HEK293 (cell line): Measurements from ENCODE around the gene STRN3.

Experiments used
- CTCF ChIA-PET: fragments of 350-600 bp; formaldehyde crosslinking; extraction: SDS; loops from one replicate; lab custom pipeline; 2021; ENCODE audit warnings: antibody characterized with exemption; lab: Yijun Ruan, JAX
- POLR2A ChIA-PET: fragments of 300-600 bp; formaldehyde crosslinking; extraction: SDS; loops from one replicate; lab custom pipeline; 2020; ENCODE audit warnings: antibody characterized with exemption, inconsistent platforms; lab: Yijun Ruan, JAX
- H3K27ac ChIP-seq: fragments of 200-500 bp; sonication (Bioruptor generic); 2 replicates; pipeline ENCODE4 v1.5.1; 2014; ENCODE audit warnings: low read depth, low read length, control low read depth, inconsistent platforms; ENCODE audit errors: extremely low read depth
- H3K36me3 ChIP-seq, 2 experiments: fragments of 200-500 bp in 1 of 2; sonication (Bioruptor generic) in 1 of 2; 1 replicate in 1 of 2; 2 replicates in 1 of 2; pipeline ENCODE4 v1.5.1; 2014 to 2017; ENCODE audit warnings: inconsistent platforms in 2 of 2, low read length in 2 of 2; ENCODE audit not compliant: control insufficient read depth in 2 of 2, insufficient read depth in 1 of 2
- H3K4me1 ChIP-seq: fragments of 200-500 bp; sonication (Bioruptor generic); 2 replicates; pipeline ENCODE4 v1.5.1; 2014; ENCODE audit warnings: mild to moderate bottlenecking, low read length, inconsistent platforms; ENCODE audit not compliant: control insufficient read depth, insufficient read depth
- H3K4me3 ChIP-seq: 2 replicates; pipeline ENCODE4 v1.5.1; 2011; ENCODE audit warnings: low read depth, mild to moderate bottlenecking, control low read depth, low read length, moderate library complexity
- H3K9me3 ChIP-seq: fragments of 200-500 bp; sonication (Bioruptor generic); 2 replicates; pipeline ENCODE4 v1.5.1; 2014; ENCODE audit warnings: low read depth, low read length, inconsistent platforms; ENCODE audit not compliant: control insufficient read depth, insufficient read depth
- GLIS1 ChIP-seq: fragments of 450-650 bp; formaldehyde crosslinking; IDR thresholded peaks from 2 replicates; pipeline ENCODE4 v1.5.1; 2016; ENCODE audit warnings: missing biosample characterization, missing genetic modification characterization
- IKZF3 ChIP-seq: fragments of 450-650 bp; IDR thresholded peaks from 2 replicates; pipeline ENCODE4 v1.5.0; 2018; ENCODE audit warnings: missing biosample characterization, mild to moderate bottlenecking, missing genetic modification characterization, moderate library complexity
- MZF1 ChIP-seq: fragments of 450-650 bp; formaldehyde crosslinking; IDR thresholded peaks from 2 replicates; pipeline ENCODE4 v1.5.1; 2017; ENCODE audit warnings: missing biosample characterization, missing genetic modification characterization, borderline replicate concordance
- SALL2 ChIP-seq: fragments of 450-650 bp; formaldehyde crosslinking; IDR thresholded peaks from 2 replicates; pipeline ENCODE4 v1.5.0; 2017; ENCODE audit warnings: missing biosample characterization, mild to moderate bottlenecking, missing genetic modification characterization, borderline replicate concordance
- SP7 ChIP-seq: fragments of 450-650 bp; formaldehyde crosslinking; IDR thresholded peaks from 2 replicates; pipeline ENCODE4 v1.5.1; 2016; ENCODE audit warnings: missing biosample characterization, missing genetic modification characterization
- WT1 ChIP-seq: fragments of 450-650 bp; formaldehyde crosslinking; IDR thresholded peaks from 2 replicates; pipeline ENCODE4 v1.5.1; 2016; ENCODE audit warnings: missing biosample characterization, missing genetic modification characterization
- ZBTB17 ChIP-seq: fragments of 450-650 bp; formaldehyde crosslinking; IDR thresholded peaks from 2 replicates; pipeline ENCODE4 v1.5.1; 2016; ENCODE audit warnings: missing biosample characterization, missing genetic modification characterization
- ZNF114 ChIP-seq: fragments of 450-650 bp; formaldehyde crosslinking; IDR thresholded peaks from 2 replicates; pipeline ENCODE4 v1.5.0; 2017; ENCODE audit warnings: missing biosample characterization, missing genetic modification characterization
- ZNF18 ChIP-seq: fragments of 450-650 bp; formaldehyde crosslinking; IDR thresholded peaks from 2 replicates; pipeline ENCODE4 v1.5.1; 2016; ENCODE audit warnings: missing biosample characterization, missing genetic modification characterization
- ZNF239 ChIP-seq: fragments of 450-650 bp; formaldehyde crosslinking; IDR thresholded peaks from 2 replicates; pipeline ENCODE4 v1.5.1; 2016; ENCODE audit warnings: missing biosample characterization, missing genetic modification characterization
- ZNF341 ChIP-seq: fragments of 450-650 bp; formaldehyde crosslinking; IDR thresholded peaks from 2 replicates; pipeline ENCODE4; 2016; ENCODE audit warnings: low read depth, missing biosample characterization, missing genetic modification characterization
- ZNF354C ChIP-seq: fragments of 450-650 bp; formaldehyde crosslinking; IDR thresholded peaks from 2 replicates; pipeline ENCODE4 v1.5.1; 2016; ENCODE audit warnings: missing biosample characterization, missing genetic modification characterization, low read depth, borderline replicate concordance
- ZNF404 ChIP-seq: fragments of 450-650 bp; formaldehyde crosslinking; IDR thresholded peaks from 2 replicates; pipeline ENCODE4 v1.5.1; 2017; ENCODE audit warnings: missing biosample characterization, missing genetic modification characterization
- ZNF416 ChIP-seq: fragments of 450-650 bp; formaldehyde crosslinking; IDR thresholded peaks from 2 replicates; pipeline ENCODE4 v1.5.1; 2016; ENCODE audit warnings: missing biosample characterization, missing genetic modification characterization
- ZNF610 ChIP-seq: fragments of 450-650 bp; formaldehyde crosslinking; IDR thresholded peaks from 2 replicates; pipeline ENCODE4 v1.5.1; 2016; ENCODE audit warnings: missing biosample characterization, missing genetic modification characterization, borderline replicate concordance
- ZNF664 ChIP-seq: fragments of 450-650 bp; formaldehyde crosslinking; IDR thresholded peaks from 2 replicates; pipeline ENCODE4 v1.5.1; 2016; ENCODE audit warnings: missing biosample characterization, missing genetic modification characterization
- ZNF692 ChIP-seq: fragments of 450-650 bp; formaldehyde crosslinking; IDR thresholded peaks from 2 replicates; pipeline ENCODE4 v1.5.1; 2016; ENCODE audit warnings: missing biosample characterization, missing genetic modification characterization
- ZNF704 ChIP-seq: fragments of 450-650 bp; formaldehyde crosslinking; IDR thresholded peaks from 2 replicates; pipeline ENCODE4 v1.5.1; 2016; ENCODE audit warnings: missing biosample characterization, missing genetic modification characterization
- ZSCAN16 ChIP-seq: fragments of 450-650 bp; formaldehyde crosslinking; IDR thresholded peaks from 2 replicates; pipeline ENCODE4 v1.5.1; 2016; ENCODE audit warnings: missing biosample characterization, missing genetic modification characterization
- ZSCAN4 ChIP-seq: fragments of 450-650 bp; formaldehyde crosslinking; IDR thresholded peaks from 2 replicates; pipeline ENCODE4 v1.5.1; 2017; ENCODE audit warnings: missing biosample characterization, missing genetic modification characterization
- ZXDB ChIP-seq: fragments of 450-650 bp; formaldehyde crosslinking; IDR thresholded peaks from 2 replicates; pipeline ENCODE4 v1.5.1; 2016; ENCODE audit warnings: missing biosample characterization, missing genetic modification characterization
- TF ChIP-seq, protein P1 (sequence below): fragments of 450-650 bp; formaldehyde crosslinking; IDR thresholded peaks from 2 replicates; pipeline ENCODE4 v1.5.1; 2016; ENCODE audit warnings: missing biosample characterization, missing genetic modification characterization
- TF ChIP-seq, protein P2 (sequence below): fragments of 450-650 bp; formaldehyde crosslinking; IDR thresholded peaks from 2 replicates; pipeline ENCODE4 v1.5.1; 2016; ENCODE audit warnings: missing biosample characterization, missing genetic modification characterization

STRN3 gene

GRCh38 chr14:30873308-30874119 is 152.7 kb downstream of the STRN3 start:
- POLR2A ChIA-PET, result interaction anchor here (0.6 to 1.4 kb wide), 3 partner anchors 19 to 153 kb away, joined by 3 to 5 read pairs (median 4); partner anchors contain the start of gene STRN3
- peaks cover 14 to 15% of the 10 kb centered on the region in 2 experiments for H3K36me3 ChIP-seq
- peak; percentile 11; the same call in 1 of the 2 replicates for TF ChIP-seq ZXDB (tag by site-specific recombination)
- TF ChIP-seq ZBTB17 (tag by site-specific recombination), result peak; percentile 86
- no peak for TF ChIP-seq MZF1 (tag by site-specific recombination)
- TF ChIP-seq, all 188 proteins: peak for 2
- CTCF ChIA-PET, result interaction anchor here (0.7 to 1.3 kb wide), 2 partner anchors 8 to 21 kb away, joined by 3 to 4 read pairs; no protein-coding TSS in a partner anchor
- Histone ChIP-seq H3K4me3 (no peak overlapping the region), H3K4me1 (peaks cover 5% of the 10 kb centered on the region; the same call in 1 of the 2 replicates), H3K9me3 (no peaks in the 10 kb centered on the region), H3K27ac (peak overlapping the region; percentile 78; the same call in 1 of the 2 replicates)

DNA sequence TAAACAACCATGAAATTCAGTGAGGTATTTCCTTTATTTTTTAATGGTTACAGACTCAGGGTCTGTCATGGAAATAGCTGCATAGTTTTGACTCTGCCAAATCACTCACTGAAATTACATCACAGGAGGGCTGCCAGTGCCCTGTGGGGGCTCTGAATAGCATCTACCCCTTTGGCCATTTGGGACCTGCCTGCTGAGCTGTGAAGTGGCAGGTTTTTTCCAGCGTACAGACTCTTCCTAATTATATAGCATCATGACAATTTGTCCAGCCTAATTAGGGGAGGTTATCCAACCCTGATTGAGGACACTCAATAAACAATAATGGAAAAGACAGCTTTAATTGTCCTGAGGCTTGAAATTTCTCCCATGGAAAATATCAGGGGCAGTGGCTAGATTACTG is 153.6 kb downstream of the STRN3 start:
- H3K9me3 ChIP-seq, result no peaks in the 10 kb centered on the region
- POLR2A ChIA-PET, result no interaction called here
- H3K4me1 ChIP-seq, result peaks cover 5% of the 10 kb centered on the region; the same call in 1 of the 2 replicates
- H3K36me3 ChIP-seq, result peaks cover 6 to 7% of the 10 kb centered on the region in 2 experiments
- no peak overlapping the region for H3K4me3 ChIP-seq
- CTCF ChIA-PET, result interaction anchor here (0.6 kb wide), 1 partner anchor 9 kb away, joined by 5 read pairs; no protein-coding TSS in a partner anchor
- H3K27ac ChIP-seq, result no peak overlapping the region
- TF ChIP-seq ZSCAN16, result no peak
- no peak for TF ChIP-seq ZNF664 (tag by site-specific recombination)
- no peak for TF ChIP-seq ZNF416 (tag by site-specific recombination)
- TF ChIP-seq ZNF704, result no peak
- TF ChIP-seq, protein P1, sequence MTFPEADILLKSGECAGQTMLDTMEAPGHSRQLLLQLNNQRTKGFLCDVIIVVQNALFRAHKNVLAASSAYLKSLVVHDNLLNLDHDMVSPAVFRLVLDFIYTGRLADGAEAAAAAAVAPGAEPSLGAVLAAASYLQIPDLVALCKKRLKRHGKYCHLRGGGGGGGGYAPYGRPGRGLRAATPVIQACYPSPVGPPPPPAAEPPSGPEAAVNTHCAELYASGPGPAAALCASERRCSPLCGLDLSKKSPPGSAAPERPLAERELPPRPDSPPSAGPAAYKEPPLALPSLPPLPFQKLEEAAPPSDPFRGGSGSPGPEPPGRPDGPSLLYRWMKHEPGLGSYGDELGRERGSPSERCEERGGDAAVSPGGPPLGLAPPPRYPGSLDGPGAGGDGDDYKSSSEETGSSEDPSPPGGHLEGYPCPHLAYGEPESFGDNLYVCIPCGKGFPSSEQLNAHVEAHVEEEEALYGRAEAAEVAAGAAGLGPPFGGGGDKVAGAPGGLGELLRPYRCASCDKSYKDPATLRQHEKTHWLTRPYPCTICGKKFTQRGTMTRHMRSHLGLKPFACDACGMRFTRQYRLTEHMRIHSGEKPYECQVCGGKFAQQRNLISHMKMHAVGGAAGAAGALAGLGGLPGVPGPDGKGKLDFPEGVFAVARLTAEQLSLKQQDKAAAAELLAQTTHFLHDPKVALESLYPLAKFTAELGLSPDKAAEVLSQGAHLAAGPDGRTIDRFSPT (tag by site-specific recombination), result no peak
- no peak for TF ChIP-seq ZNF354C (tag by site-specific recombination)
- TF ChIP-seq ZSCAN4 (tag by site-specific recombination), result no peak
- TF ChIP-seq ZNF610 (tag by site-specific recombination), result no peak
- TF ChIP-seq ZNF341 (tag by site-specific recombination), result no peak
- TF ChIP-seq ZNF114 (tag by site-specific recombination), result no peak
- no peak for TF ChIP-seq ZNF239 (tag by site-specific recombination)
- TF ChIP-seq SALL2, result no peak
- TF ChIP-seq WT1 (tag by site-specific recombination), result 0 out of 2 replicates have a peak, but pooled peaks have one; percentile 12
- 0 out of 2 replicates have a peak, but pooled peaks have one; percentile 50 for TF ChIP-seq IKZF3 (tag by site-specific recombination)
- TF ChIP-seq SP7 (tag by site-specific recombination), result peak; percentile 75
- TF ChIP-seq GLIS1 (tag by site-specific recombination), result peak; percentile 43
- TF ChIP-seq ZNF18, result no peak
- TF ChIP-seq, protein P2, sequence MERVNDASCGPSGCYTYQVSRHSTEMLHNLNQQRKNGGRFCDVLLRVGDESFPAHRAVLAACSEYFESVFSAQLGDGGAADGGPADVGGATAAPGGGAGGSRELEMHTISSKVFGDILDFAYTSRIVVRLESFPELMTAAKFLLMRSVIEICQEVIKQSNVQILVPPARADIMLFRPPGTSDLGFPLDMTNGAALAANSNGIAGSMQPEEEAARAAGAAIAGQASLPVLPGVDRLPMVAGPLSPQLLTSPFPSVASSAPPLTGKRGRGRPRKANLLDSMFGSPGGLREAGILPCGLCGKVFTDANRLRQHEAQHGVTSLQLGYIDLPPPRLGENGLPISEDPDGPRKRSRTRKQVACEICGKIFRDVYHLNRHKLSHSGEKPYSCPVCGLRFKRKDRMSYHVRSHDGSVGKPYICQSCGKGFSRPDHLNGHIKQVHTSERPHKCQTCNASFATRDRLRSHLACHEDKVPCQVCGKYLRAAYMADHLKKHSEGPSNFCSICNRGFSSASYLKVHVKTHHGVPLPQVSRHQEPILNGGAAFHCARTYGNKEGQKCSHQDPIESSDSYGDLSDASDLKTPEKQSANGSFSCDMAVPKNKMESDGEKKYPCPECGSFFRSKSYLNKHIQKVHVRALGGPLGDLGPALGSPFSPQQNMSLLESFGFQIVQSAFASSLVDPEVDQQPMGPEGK (tag by site-specific recombination), result peak; percentile 55; the same call in 1 of the 2 replicates
- TF ChIP-seq ZNF692, result no peak
- no peak for TF ChIP-seq ZNF404
